Measurements from ENCODE around the gene TMEM184B. TPM values are rescaled to one million over a fixed set of nuclear protein-coding genes. Genes with fewer than 3 reads are reported as not detected.
A peak's percentile ranks its signal among the peaks of the same experiment; 100 is the strongest.

TMEM184B gene
- total RNA-seq, 1 donor from 2014 or later: 62.8 TPM

DNA sequence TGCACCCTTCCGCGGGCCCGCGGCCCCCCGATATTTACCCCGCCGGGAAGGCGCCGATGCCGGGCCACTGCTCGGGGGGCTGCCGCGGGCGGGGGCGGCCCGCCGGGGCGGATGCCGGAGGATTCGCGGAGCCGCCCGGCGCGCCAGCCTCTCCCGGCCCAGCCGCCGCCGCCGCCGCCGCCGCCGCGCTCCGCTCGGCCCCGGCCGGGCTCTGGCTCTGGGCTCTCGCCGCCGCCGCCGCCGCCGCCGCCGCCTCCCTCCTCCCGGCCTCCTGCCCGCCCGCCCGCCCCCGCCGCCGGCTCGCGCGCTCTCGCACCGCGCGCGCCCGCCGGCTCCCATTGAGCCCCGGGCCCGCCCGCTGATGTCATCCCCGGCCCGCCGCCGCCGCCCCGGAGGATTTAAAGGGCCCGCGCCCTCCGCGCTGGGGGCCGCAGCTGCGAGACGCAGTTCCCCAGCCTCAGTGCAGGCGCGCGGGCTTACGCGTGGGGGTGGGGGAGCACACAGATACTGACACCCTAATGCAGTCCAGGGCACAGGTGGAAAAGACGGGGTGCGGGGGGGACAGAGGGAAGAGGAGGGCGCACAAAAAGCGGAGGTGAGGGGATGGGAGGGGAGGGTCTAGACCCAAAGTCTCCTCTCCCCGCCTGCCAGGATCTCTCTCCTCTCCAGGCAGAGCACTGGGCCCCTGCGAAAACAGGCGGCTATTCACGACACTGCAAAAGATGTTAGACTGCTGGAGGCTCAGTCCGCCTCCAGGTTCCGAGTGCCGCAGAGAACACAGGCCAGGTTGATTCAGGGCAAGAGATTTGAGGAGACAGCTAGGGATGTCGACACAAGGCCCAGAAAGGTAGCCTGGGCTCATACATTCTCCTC, 44.5 kb upstream of the TMEM184B start, which contains the start of gene CSNK1E:
Gene CSNK1E (minus strand): TSS at position 312 of the 873 bp plus-strand sequence. CDS start 3,276 bp downstream, outside the sequence.
- Mint-ChIP-seq H3K27ac (peak within 1 kb of the TSS; percentile 99), H3K4me1 (peaks cover 50% of the 10 kb centered on the region), H3K9me3 (no peaks in the 10 kb centered on the region), H3K36me3 (peaks cover 2% of the 10 kb centered on the region), H3K4me3 (peak within 1 kb of the TSS; percentile 91), H3K27me3 (ENCODE audit: low read depth) (no peaks in the 10 kb centered on the region)
- TF ChIP-seq, protein P1, sequence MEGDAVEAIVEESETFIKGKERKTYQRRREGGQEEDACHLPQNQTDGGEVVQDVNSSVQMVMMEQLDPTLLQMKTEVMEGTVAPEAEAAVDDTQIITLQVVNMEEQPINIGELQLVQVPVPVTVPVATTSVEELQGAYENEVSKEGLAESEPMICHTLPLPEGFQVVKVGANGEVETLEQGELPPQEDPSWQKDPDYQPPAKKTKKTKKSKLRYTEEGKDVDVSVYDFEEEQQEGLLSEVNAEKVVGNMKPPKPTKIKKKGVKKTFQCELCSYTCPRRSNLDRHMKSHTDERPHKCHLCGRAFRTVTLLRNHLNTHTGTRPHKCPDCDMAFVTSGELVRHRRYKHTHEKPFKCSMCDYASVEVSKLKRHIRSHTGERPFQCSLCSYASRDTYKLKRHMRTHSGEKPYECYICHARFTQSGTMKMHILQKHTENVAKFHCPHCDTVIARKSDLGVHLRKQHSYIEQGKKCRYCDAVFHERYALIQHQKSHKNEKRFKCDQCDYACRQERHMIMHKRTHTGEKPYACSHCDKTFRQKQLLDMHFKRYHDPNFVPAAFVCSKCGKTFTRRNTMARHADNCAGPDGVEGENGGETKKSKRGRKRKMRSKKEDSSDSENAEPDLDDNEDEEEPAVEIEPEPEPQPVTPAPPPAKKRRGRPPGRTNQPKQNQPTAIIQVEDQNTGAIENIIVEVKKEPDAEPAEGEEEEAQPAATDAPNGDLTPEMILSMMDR (IDR thresholded peaks at IDR 0.05; ENCODE audit: unreplicated experiment): no peak
- peak; percentile 74 to 84 for DNase-seq (ENCODE audit: low spot score in 2 of 2, unreplicated experiment in 2 of 2)

GRCh38 chr22:38316364-38317121, 43.7 kb upstream of the TMEM184B start:
- peak overlapping the region; percentile 91 for H3K4me3 Mint-ChIP-seq
- peak overlapping the region; percentile 99 for H3K27ac Mint-ChIP-seq
- TF ChIP-seq, protein P1 (IDR thresholded peaks at IDR 0.05; ENCODE audit: unreplicated experiment): no peak
- H3K9me3 Mint-ChIP-seq: no peaks in the 10 kb centered on the region
- peaks cover 52% of the 10 kb centered on the region for H3K4me1 Mint-ChIP-seq
- H3K27me3 Mint-ChIP-seq (ENCODE audit: low read depth): no peaks in the 10 kb centered on the region
- DNase-seq (ENCODE audit: low spot score in 2 of 2, unreplicated experiment in 2 of 2): peak; percentile 53 to 76
- peaks cover 2% of the 10 kb centered on the region for H3K36me3 Mint-ChIP-seq

GRCh38 chr22:38315823-38316363, 43.1 kb upstream of the TMEM184B start:
- H3K4me1 Mint-ChIP-seq: peaks cover 55% of the 10 kb centered on the region
- peaks cover 4% of the 10 kb centered on the region for H3K36me3 Mint-ChIP-seq
- H3K27ac Mint-ChIP-seq: peak overlapping the region; percentile 99
- no peaks in the 10 kb centered on the region for H3K9me3 Mint-ChIP-seq
- DNase-seq (ENCODE audit: low spot score in 2 of 2, unreplicated experiment in 2 of 2): no peak
- no peaks in the 10 kb centered on the region for H3K27me3 Mint-ChIP-seq (ENCODE audit: low read depth)
- TF ChIP-seq, protein P1 (IDR thresholded peaks at IDR 0.05; ENCODE audit: unreplicated experiment): no peak
- H3K4me3 Mint-ChIP-seq: peak overlapping the region; percentile 91

- Mint-ChIP-seq H3K9me3 (no peaks in the 10 kb centered on the region), H3K27me3 (ENCODE audit: low read depth) (no peaks in the 10 kb centered on the region), H3K27ac (peak overlapping the region; percentile 99), H3K36me3 (peaks cover 4% of the 10 kb centered on the region), H3K4me3 (peak overlapping the region; percentile 91), H3K4me1 (peaks cover 60% of the 10 kb centered on the region)
- no peak for DNase-seq (ENCODE audit: low spot score in 2 of 2, unreplicated experiment in 2 of 2)
- TF ChIP-seq, protein P1 (IDR thresholded peaks at IDR 0.05; ENCODE audit: unreplicated experiment): no peak
These were observed 42.4 kb upstream of the TMEM184B start for GRCh38 chr22:38314933-38315822.
